ENCODE measurements around the gene NMT1.

DNA sequence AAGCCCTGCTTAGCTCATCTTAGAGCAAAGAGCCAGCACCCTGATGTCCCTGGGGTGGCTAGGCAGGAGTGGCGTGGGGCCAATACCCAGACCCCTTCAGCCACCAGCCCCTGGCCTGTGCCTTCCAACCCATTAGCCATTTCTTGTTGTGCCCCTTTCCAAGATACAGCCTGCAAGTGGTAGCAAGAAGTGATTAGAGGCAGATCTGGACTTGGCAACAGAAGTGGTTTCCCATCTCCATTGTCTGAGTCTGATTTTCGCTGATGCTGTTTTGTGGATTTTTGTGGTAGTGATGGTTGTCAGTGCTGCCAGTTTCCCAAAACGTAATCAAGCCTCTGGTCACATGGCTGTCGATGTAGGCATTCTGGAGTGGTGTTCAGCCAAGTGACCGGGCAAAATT, 45.5 kb downstream of the NMT1 start:
- TF ChIP-seq POLR2A (IDR thresholded peaks at IDR 0.05) = no peak
- TF ChIP-seq, protein P1, sequence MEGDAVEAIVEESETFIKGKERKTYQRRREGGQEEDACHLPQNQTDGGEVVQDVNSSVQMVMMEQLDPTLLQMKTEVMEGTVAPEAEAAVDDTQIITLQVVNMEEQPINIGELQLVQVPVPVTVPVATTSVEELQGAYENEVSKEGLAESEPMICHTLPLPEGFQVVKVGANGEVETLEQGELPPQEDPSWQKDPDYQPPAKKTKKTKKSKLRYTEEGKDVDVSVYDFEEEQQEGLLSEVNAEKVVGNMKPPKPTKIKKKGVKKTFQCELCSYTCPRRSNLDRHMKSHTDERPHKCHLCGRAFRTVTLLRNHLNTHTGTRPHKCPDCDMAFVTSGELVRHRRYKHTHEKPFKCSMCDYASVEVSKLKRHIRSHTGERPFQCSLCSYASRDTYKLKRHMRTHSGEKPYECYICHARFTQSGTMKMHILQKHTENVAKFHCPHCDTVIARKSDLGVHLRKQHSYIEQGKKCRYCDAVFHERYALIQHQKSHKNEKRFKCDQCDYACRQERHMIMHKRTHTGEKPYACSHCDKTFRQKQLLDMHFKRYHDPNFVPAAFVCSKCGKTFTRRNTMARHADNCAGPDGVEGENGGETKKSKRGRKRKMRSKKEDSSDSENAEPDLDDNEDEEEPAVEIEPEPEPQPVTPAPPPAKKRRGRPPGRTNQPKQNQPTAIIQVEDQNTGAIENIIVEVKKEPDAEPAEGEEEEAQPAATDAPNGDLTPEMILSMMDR (IDR thresholded peaks at IDR 0.05) = no peak

Measured in upper lobe of left lung (tissue), 4 donors.